Activated CD4-positive, alpha-beta T cell treated with anti-CD3 and anti-CD28 coated beads, Interleukin-2, Interleukin-6, amounts not matched to agents 100 ng/mL and 50 ng/mL, durations not matched to agents 16 hours and 8 hours (primary cell): ENCODE results near the gene PGR.
A peak's percentile ranks its signal among the peaks of the same experiment; 100 is the strongest.

ENCODE experiments used
- DNase-seq: peaks from one replicate; pipeline ENCODE4 v3.0.0-alpha.2; 2020

Gene PGR

GRCh38 chr11:101129203-101129943 lies at the start of gene PGR:
Gene PGR (minus strand): TSS chr11:101129813. CDS start chr11:101129070, 743 bp downstream.
- no peak for DNase-seq

- DNase-seq = no peak
Observed at GRCh38 chr11:101176381-101176780, 46.8 kb upstream of the PGR start.

GRCh38 chr11:101169944-101170343 lies 40.3 kb upstream of the PGR start:
- DNase-seq = no peak

- no peak for DNase-seq
Observed at GRCh38 chr11:101166038-101166437, 36.4 kb upstream of the PGR start.

GRCh38 chr11:101158119-101158518 lies 28.5 kb upstream of the PGR start:
- DNase-seq = no peak

GRCh38 chr11:101138245-101138930 lies 8.8 kb upstream of the PGR start:
- no peak for DNase-seq

GRCh38 chr11:101133190-101133589 lies 3.6 kb upstream of the PGR start:
- no peak for DNase-seq

- DNase-seq = no peak
Observed at GRCh38 chr11:101128571-101129202, 926 bp downstream of the PGR start.

GRCh38 chr11:101127699-101128570 lies 1.7 kb downstream of the PGR start:
- no peak for DNase-seq

- DNase-seq = no peak
Observed at GRCh38 chr11:101127197-101127698, 2.4 kb downstream of the PGR start.

GRCh38 chr11:101126551-101127196 lies 2.9 kb downstream of the PGR start:
- no peak for DNase-seq

- no peak for DNase-seq
Observed at GRCh38 chr11:101115671-101116160, 13.9 kb downstream of the PGR start.

GRCh38 chr11:101113540-101113939 lies 16.1 kb downstream of the PGR start:
- DNase-seq = no peak

GRCh38 chr11:101104716-101105115 lies 24.9 kb downstream of the PGR start:
- no peak for DNase-seq

- DNase-seq = no peak
Observed at GRCh38 chr11:101103433-101103832, 26.2 kb downstream of the PGR start.

GRCh38 chr11:101100601-101101000 lies 29.0 kb downstream of the PGR start:
- DNase-seq = no peak

- no peak for DNase-seq
Observed at GRCh38 chr11:101096036-101096704, 33.4 kb downstream of the PGR start.

- DNase-seq = peak; percentile 37
Observed at GRCh38 chr11:101091781-101092180, 37.8 kb downstream of the PGR start.

GRCh38 chr11:101090679-101091270 lies 38.8 kb downstream of the PGR start:
- DNase-seq = no peak

- no peak for DNase-seq
Observed at GRCh38 chr11:101083335-101083734, 46.3 kb downstream of the PGR start.

GRCh38 chr11:101082813-101083212 lies 46.8 kb downstream of the PGR start:
- no peak for DNase-seq
